ENCODE results near the gene LGALS3BP. TPM values are rescaled to one million over a fixed set of nuclear protein-coding genes. Genes with fewer than 3 reads are reported as not detected.
A peak's percentile ranks its signal among the peaks of the same experiment; 100 is the strongest.

Gene LGALS3BP
- total RNA-seq, 1 donor from 2014 or later, result 417 TPM

DNA sequence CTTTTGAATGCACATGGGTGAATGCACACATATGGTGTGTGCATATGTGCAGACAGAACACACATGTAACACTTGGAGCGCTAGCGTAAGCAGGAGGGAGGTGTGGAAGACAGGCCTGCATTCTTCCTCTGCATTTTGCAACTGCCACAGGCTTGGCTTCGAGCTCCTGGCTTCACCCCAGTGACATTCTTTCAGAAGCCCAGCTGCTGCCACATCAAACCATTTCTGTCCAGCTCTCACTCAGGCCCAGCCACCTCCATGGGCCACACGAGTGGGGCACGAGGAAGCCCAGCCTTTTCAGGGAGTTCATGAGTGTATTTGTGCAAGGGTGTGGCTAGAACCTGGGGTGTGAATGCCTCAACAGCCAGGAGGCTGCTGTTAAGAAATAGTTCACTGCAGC, 18.8 kb downstream of the LGALS3BP start:
- H3K9me3 ChIP-seq, result no peaks in the 10 kb centered on the region
- peak; percentile 77 for DNase-seq
- no peaks in the 10 kb centered on the region for H3K36me3 ChIP-seq
- H3K27me3 ChIP-seq (ENCODE audit: low read depth), result no peaks in the 10 kb centered on the region
- intact Hi-C loops (cut with DNase I), result loop anchor here (10.0 kb wide), 1 partner anchor 96 kb away; no protein-coding TSS in a partner anchor
- peaks cover 10% of the 10 kb centered on the region for H3K4me1 ChIP-seq
- TF ChIP-seq CTCF (IDR thresholded peaks at IDR 0.05), result no peak
- no peak overlapping the region for H3K4me3 ChIP-seq
- peak; percentile 90 to 91 for ATAC-seq
- H3K27ac ChIP-seq, result no peak overlapping the region

DNA sequence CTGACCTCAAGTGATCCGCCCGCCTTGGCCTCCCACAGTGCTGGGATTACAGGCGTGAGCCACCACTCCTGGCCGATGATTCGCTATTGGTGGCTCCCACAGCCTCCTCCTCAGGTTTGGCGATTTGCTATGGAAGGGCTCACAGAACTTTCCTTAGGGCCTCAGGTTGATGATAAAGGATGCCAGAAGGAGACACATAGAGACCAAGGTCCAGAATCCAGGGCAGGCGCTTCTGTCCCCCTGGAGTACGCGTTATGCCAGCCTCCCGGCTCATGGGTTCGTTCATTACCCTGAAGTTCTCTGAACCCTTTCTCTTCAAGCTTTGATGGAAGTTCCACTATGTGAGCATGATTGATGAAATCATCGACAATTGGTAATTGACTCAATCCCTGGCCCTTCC, 19.9 kb downstream of the LGALS3BP start:
- no peak for ATAC-seq
- Histone ChIP-seq H3K27me3 (ENCODE audit: low read depth) (no peaks in the 10 kb centered on the region), H3K4me1 (peaks cover 10% of the 10 kb centered on the region), H3K9me3 (no peaks in the 10 kb centered on the region), H3K36me3 (no peaks in the 10 kb centered on the region), H3K4me3 (no peak overlapping the region), H3K27ac (no peak overlapping the region)
- TF ChIP-seq CTCF (IDR thresholded peaks at IDR 0.05), result no peak
- no peak for DNase-seq
- intact Hi-C loops (cut with DNase I), result loop anchor here (10.0 kb wide), 1 partner anchor 95 kb away; no protein-coding TSS in a partner anchor

GRCh38 chr17:78958641-78959127, 21.0 kb downstream of the LGALS3BP start:
- ATAC-seq, result peak in 1 of 2 donors; percentile 40

GRCh38 chr17:78957128-78957527, 22.6 kb downstream of the LGALS3BP start:
- no peak for TF ChIP-seq CTCF (IDR thresholded peaks at IDR 0.05)
- H3K27ac ChIP-seq, result no peak overlapping the region
- ATAC-seq (no peak), DNase-seq (no peak)
- intact Hi-C loops (cut with DNase I), result no loop called here
- no peak overlapping the region for H3K4me3 ChIP-seq
- H3K27me3 ChIP-seq (ENCODE audit: low read depth), result no peaks in the 10 kb centered on the region
- peaks cover 10% of the 10 kb centered on the region for H3K4me1 ChIP-seq
- no peaks in the 10 kb centered on the region for H3K9me3 ChIP-seq
- no peaks in the 10 kb centered on the region for H3K36me3 ChIP-seq

More at GRCh38 chr17:78958641-78959127, 21.0 kb downstream of the LGALS3BP start:
- Histone ChIP-seq H3K9me3 (no peaks in the 10 kb centered on the region), H3K27ac (no peak overlapping the region), H3K4me3 (no peak overlapping the region), H3K4me1 (peaks cover 10% of the 10 kb centered on the region), H3K27me3 (ENCODE audit: low read depth) (no peaks in the 10 kb centered on the region), H3K36me3 (no peaks in the 10 kb centered on the region)
- intact Hi-C loops (cut with DNase I), result no loop called here
- no peak for DNase-seq
- no peak for TF ChIP-seq CTCF (IDR thresholded peaks at IDR 0.05)

GRCh38 chr17:78956254-78956653, 23.5 kb downstream of the LGALS3BP start:
- DNase-seq, result no peak
- H3K27me3 ChIP-seq (ENCODE audit: low read depth), result no peaks in the 10 kb centered on the region
- ATAC-seq, result no peak
- no peak for TF ChIP-seq CTCF (IDR thresholded peaks at IDR 0.05)
- intact Hi-C loops (cut with DNase I), result no loop called here
- H3K4me3 ChIP-seq, result no peak overlapping the region
- peaks cover 5% of the 10 kb centered on the region for H3K4me1 ChIP-seq
- H3K27ac ChIP-seq, result no peak overlapping the region
- H3K36me3 ChIP-seq, result no peaks in the 10 kb centered on the region
- peaks cover under 1% of the 10 kb centered on the region for H3K9me3 ChIP-seq

Measured in lower lobe of right lung (tissue), 2 donors.